Parathyroid adenoma (tissue), 2 donors: ENCODE measurements around the gene DROSHA.

Experiments used
- H2AFZ ChIP-seq: fragments of 300-600 bp; sonication (generic); one replicate; pipeline ENCODE4 v1.7.0; 2017; ENCODE audit warnings: antibody characterized with exemption, mild to moderate bottlenecking
- H3K27ac ChIP-seq: fragments of 300-600 bp; sonication (generic); one replicate; pipeline ENCODE4 v1.7.0; 2017
- H3K27me3 ChIP-seq: fragments of 300-600 bp; sonication (generic); one replicate; pipeline ENCODE4 v1.7.0; 2017; ENCODE audit warnings: low read length; ENCODE audit not compliant: control insufficient read depth, insufficient read depth
- H3K36me3 ChIP-seq: fragments of 300-600 bp; sonication (generic); one replicate; pipeline ENCODE4 v1.7.0; 2017; ENCODE audit warnings: low read length; ENCODE audit not compliant: control insufficient read depth, insufficient read depth
- H3K4me1 ChIP-seq: fragments of 300-600 bp; sonication (generic); one replicate; pipeline ENCODE4 v1.7.0; 2017; ENCODE audit warnings: control low read depth
- H3K4me2 ChIP-seq: fragments of 300-600 bp; sonication (generic); one replicate; pipeline ENCODE4 v1.7.0; 2017; ENCODE audit warnings: low read length
- H3K4me3 ChIP-seq: fragments of 300-600 bp; sonication (generic); one replicate; pipeline ENCODE4 v1.7.0; 2017; ENCODE audit warnings: low read depth, low read length
- H3K79me2 ChIP-seq: fragments of 300-600 bp; sonication (generic); one replicate; pipeline ENCODE4 v1.7.0; 2017; ENCODE audit warnings: control low read depth
- H3K9ac ChIP-seq: fragments of 300-600 bp; sonication (generic); one replicate; pipeline ENCODE4 v1.7.0; 2017; ENCODE audit warnings: mild to moderate bottlenecking
- H3K9me3 ChIP-seq: fragments of 300-600 bp; sonication (generic); one replicate; pipeline ENCODE4 v1.7.0; 2017; ENCODE audit warnings: low read length; ENCODE audit not compliant: control insufficient read depth
- CTCF ChIP-seq: fragments of 300-600 bp; sonication (generic); IDR thresholded peaks from one replicate; pipeline ENCODE4 v1.7.0; 2017; ENCODE audit warnings: antibody characterized with exemption, mild to moderate bottlenecking
- donor health status: primary hyperparathyroidism.

Gene DROSHA

GRCh38 chr5:31463351-31463750 lies 68.5 kb downstream of the DROSHA start:
- TF ChIP-seq CTCF, result no peak
- H3K4me1 ChIP-seq, result no peaks in the 10 kb centered on the region
- H3K79me2 ChIP-seq, result no peaks in the 10 kb centered on the region
- H3K4me3 ChIP-seq, result no peak overlapping the region
- no peak overlapping the region for H3K9ac ChIP-seq
- H3K36me3 ChIP-seq, result no peaks in the 10 kb centered on the region
- H3K9me3 ChIP-seq, result no peaks in the 10 kb centered on the region
- H3K27ac ChIP-seq, result no peak overlapping the region
- no peak overlapping the region for H3K4me2 ChIP-seq
- no peak overlapping the region for H2AFZ ChIP-seq
- H3K27me3 ChIP-seq, result no peaks in the 10 kb centered on the region

GRCh38 chr5:31459594-31459993 lies 72.3 kb downstream of the DROSHA start:
- no peak overlapping the region for H2AFZ ChIP-seq
- H3K4me2 ChIP-seq, result no peak overlapping the region
- H3K9me3 ChIP-seq, result no peaks in the 10 kb centered on the region
- H3K79me2 ChIP-seq, result no peaks in the 10 kb centered on the region
- H3K4me3 ChIP-seq, result no peak overlapping the region
- H3K36me3 ChIP-seq, result no peaks in the 10 kb centered on the region
- no peaks in the 10 kb centered on the region for H3K27me3 ChIP-seq
- no peak for TF ChIP-seq CTCF
- H3K27ac ChIP-seq, result no peak overlapping the region
- no peak overlapping the region for H3K9ac ChIP-seq
- no peaks in the 10 kb centered on the region for H3K4me1 ChIP-seq

- H3K9me3 ChIP-seq, result no peaks in the 10 kb centered on the region
- no peak overlapping the region for H3K9ac ChIP-seq
- H3K4me3 ChIP-seq, result no peak overlapping the region
- H3K27ac ChIP-seq, result no peak overlapping the region
- H3K4me2 ChIP-seq, result no peak overlapping the region
- no peaks in the 10 kb centered on the region for H3K4me1 ChIP-seq
- TF ChIP-seq CTCF, result no peak
- H3K79me2 ChIP-seq, result no peaks in the 10 kb centered on the region
- no peaks in the 10 kb centered on the region for H3K36me3 ChIP-seq
- H2AFZ ChIP-seq, result no peak overlapping the region
- H3K27me3 ChIP-seq, result no peaks in the 10 kb centered on the region
Observed at GRCh38 chr5:31455172-31455571, 76.7 kb downstream of the DROSHA start.

- Histone ChIP-seq H3K4me1 (no peaks in the 10 kb centered on the region), H3K9ac (no peak overlapping the region), H3K4me2 (no peak overlapping the region), H3K9me3 (no peaks in the 10 kb centered on the region), H3K27ac (no peak overlapping the region), H3K79me2 (no peaks in the 10 kb centered on the region), H3K36me3 (no peaks in the 10 kb centered on the region), H3K4me3 (no peak overlapping the region), H3K27me3 (no peaks in the 10 kb centered on the region), H2AFZ (no peak overlapping the region)
- TF ChIP-seq CTCF, result no peak
Observed at GRCh38 chr5:31453522-31453921, 78.4 kb downstream of the DROSHA start.

GRCh38 chr5:31452314-31452713 lies 79.6 kb downstream of the DROSHA start:
- Histone ChIP-seq H3K4me1 (no peaks in the 10 kb centered on the region), H2AFZ (no peak overlapping the region), H3K79me2 (no peaks in the 10 kb centered on the region), H3K4me3 (no peak overlapping the region), H3K9me3 (no peaks in the 10 kb centered on the region), H3K36me3 (no peaks in the 10 kb centered on the region), H3K27ac (no peak overlapping the region), H3K9ac (no peak overlapping the region), H3K27me3 (no peaks in the 10 kb centered on the region), H3K4me2 (no peak overlapping the region)
- no peak for TF ChIP-seq CTCF
